ENCODE measurements around the gene TNFAIP8L1. TPM values are rescaled to one million over a fixed set of nuclear protein-coding genes. Genes with fewer than 3 reads are reported as not detected.

TNFAIP8L1 gene
- total and polyA plus RNA-seq, 2 donors from 2014 or later: 11.5 to 16.0 TPM

DNA sequence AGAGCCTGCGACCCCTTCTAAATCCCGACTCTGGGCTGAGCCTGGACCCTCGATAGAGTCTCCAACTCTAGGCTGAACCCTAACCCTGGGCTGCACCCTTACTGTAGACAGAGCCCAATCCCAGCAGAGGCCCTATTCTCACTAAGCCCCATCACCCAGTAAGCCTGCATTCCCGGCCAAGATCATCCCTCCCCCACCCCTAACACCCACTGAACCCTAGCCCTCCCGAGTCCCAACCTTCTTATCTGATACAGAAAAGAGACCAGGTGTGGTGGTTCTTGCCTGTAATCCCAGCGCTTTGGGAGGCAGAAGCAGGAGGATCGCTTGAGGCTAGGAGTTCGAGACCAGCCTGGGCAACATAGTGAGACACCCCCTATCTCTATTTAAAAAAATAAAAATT, 2.6 kb upstream of the TNFAIP8L1 start:
- H3K4me3 ChIP-seq (ENCODE audit: low read length in 3 of 3): peak overlapping the region in 1 of 3 donors; percentile 59
- no peak for FAIRE-seq

GRCh38 chr19:4638317-4638716, 999 bp upstream of the TNFAIP8L1 start:
- no peak overlapping the region for H3K4me3 ChIP-seq (ENCODE audit: low read length in 3 of 3)
- peak overlapping the region in 1 of 3 donors; percentile 34 for H3K9ac ChIP-seq (ENCODE audit: low read length in 3 of 3)
- intact Hi-C loops (cut with DNase I): loop anchor here (10.0 kb wide), 1 partner anchor 74 kb away; no protein-coding TSS in a partner anchor
- no peaks in the 10 kb centered on the region for H3K36me3 ChIP-seq (ENCODE audit: control insufficient read depth in 2 of 3, insufficient read depth in 3 of 3, low read length in 3 of 3)
- H3K27me3 ChIP-seq (ENCODE audit: control insufficient read depth, insufficient read depth, low read length): no peaks in the 10 kb centered on the region
- FAIRE-seq: no peak
- TF ChIP-seq CTCF (IDR thresholded peaks at IDR 0.05; ENCODE audit: borderline replicate concordance, extremely low read depth, insufficient read depth): no peak
- H3K4me1 ChIP-seq (ENCODE audit: control insufficient read depth in 2 of 3, insufficient read depth in 2 of 3, low read depth in 1 of 3, low read length in 3 of 3): peaks cover 0 to 22% (median 4%) of the 10 kb centered on the region in 3 donors
- H3K27ac ChIP-seq (ENCODE audit: low read depth in 2 of 2, low read length in 2 of 2): no peak overlapping the region
- DNase-seq: peak in 2 of 5 donors; percentile 59 to 82
- no peaks in the 10 kb centered on the region for H3K9me3 ChIP-seq (ENCODE audit: control insufficient read depth in 2 of 3, insufficient read depth in 1 of 3, low read length in 3 of 3)

More for the DNA sequence above, 2.6 kb upstream of the TNFAIP8L1 start:
- Histone ChIP-seq H3K4me1 (ENCODE audit: control insufficient read depth in 2 of 3, insufficient read depth in 2 of 3, low read depth in 1 of 3, low read length in 3 of 3) (peaks cover 0 to 22% (median 4%) of the 10 kb centered on the region in 3 donors), H3K36me3 (ENCODE audit: control insufficient read depth in 2 of 3, insufficient read depth in 3 of 3, low read length in 3 of 3) (no peaks in the 10 kb centered on the region), H3K27me3 (ENCODE audit: control insufficient read depth, insufficient read depth, low read length) (no peaks in the 10 kb centered on the region), H3K27ac (ENCODE audit: low read depth in 2 of 2, low read length in 2 of 2) (no peak overlapping the region), H3K9me3 (ENCODE audit: control insufficient read depth in 2 of 3, insufficient read depth in 1 of 3, low read length in 3 of 3) (no peaks in the 10 kb centered on the region), H3K9ac (ENCODE audit: low read length in 3 of 3) (peak overlapping the region in 1 of 3 donors; percentile 82)
- intact Hi-C loops (cut with DNase I): loop anchor here (10.0 kb wide), 1 partner anchor 72 kb away; no protein-coding TSS in a partner anchor
- DNase-seq: no peak
- no peak for TF ChIP-seq CTCF (IDR thresholded peaks at IDR 0.05; ENCODE audit: borderline replicate concordance, extremely low read depth, insufficient read depth)

DNA sequence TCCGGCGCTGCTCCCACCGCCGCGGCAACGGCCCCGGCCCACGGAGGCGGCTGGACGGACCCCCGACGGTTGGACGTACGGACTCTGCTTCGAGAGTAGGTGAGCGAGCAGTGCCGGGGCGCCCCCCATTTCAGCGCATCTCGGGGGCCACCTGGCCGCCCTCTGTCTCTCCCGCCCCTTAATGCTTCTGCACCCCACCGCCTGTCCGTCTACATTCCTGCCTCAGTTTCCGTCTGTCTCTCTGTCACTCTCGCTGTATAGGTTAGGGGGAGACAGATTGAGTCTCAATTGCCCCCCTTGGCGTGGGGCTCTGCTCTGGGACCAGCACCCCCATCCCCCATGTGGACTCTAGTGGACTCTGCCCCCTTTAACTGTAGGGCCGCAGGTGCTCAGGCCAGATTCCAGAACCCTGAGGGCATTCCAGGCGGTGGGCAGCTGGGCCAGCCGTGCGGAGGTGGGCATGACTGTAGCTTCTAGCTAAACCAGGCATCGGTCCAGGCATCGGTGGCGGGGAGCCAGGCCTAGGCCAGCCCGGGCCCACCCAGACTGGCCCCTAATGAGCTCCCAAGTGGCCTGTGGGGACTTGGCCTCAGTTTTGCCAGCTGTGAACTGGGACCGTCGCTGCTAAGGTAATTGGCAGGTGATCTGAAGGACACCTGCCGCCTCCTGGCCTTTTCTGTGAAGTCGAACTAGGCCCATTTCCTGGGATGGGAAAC, 373 bp downstream of the TNFAIP8L1 start:
- peaks cover 0 to 22% (median 4%) of the 10 kb centered on the region in 3 donors for H3K4me1 ChIP-seq (ENCODE audit: control insufficient read depth in 2 of 3, insufficient read depth in 2 of 3, low read depth in 1 of 3, low read length in 3 of 3)
- H3K27me3 ChIP-seq (ENCODE audit: control insufficient read depth, insufficient read depth, low read length): no peaks in the 10 kb centered on the region
- intact Hi-C loops (cut with DNase I): loop anchor here (10.0 kb wide), 1 partner anchor 75 kb away; no protein-coding TSS in a partner anchor
- peak overlapping the region; percentile 3 to 77 for H3K27ac ChIP-seq (ENCODE audit: low read depth in 2 of 2, low read length in 2 of 2)
- no peaks in the 10 kb centered on the region for H3K9me3 ChIP-seq (ENCODE audit: control insufficient read depth in 2 of 3, insufficient read depth in 1 of 3, low read length in 3 of 3)
- no peak for TF ChIP-seq CTCF (IDR thresholded peaks at IDR 0.05; ENCODE audit: borderline replicate concordance, extremely low read depth, insufficient read depth)
- DNase-seq: peak in 3 of 5 donors; percentile 39 to 82 (median 82)
- FAIRE-seq: no peak
- H3K9ac ChIP-seq (ENCODE audit: low read length in 3 of 3): peak overlapping the region; percentile 48 to 82 (median 54)
- peak overlapping the region; percentile 65 to 87 (median 79) for H3K4me3 ChIP-seq (ENCODE audit: low read length in 3 of 3)
- H3K36me3 ChIP-seq (ENCODE audit: control insufficient read depth in 2 of 3, insufficient read depth in 3 of 3, low read length in 3 of 3): no peaks in the 10 kb centered on the region

Measured in kidney (tissue), 14 donors.